AG10803 (cell line): Measurements from ENCODE around the gene RFX5.

Experiments
- DNase-seq: peaks from one replicate; pipeline ENCODE4 v3.0.0; 2010; ENCODE audit warnings: low read depth
- H3K4me3 ChIP-seq: 2 replicates; pipeline ENCODE4 v1.5.1; 2011; ENCODE audit warnings: mild to moderate bottlenecking, low read length, control low read depth
- TF ChIP-seq, protein P1 (sequence below): conservative IDR thresholded peaks from 2 replicates; pipeline ENCODE4 v1.5.1; 2011; ENCODE audit warnings: mild to moderate bottlenecking, low read length, control low read depth, inconsistent platforms

Gene RFX5

GRCh38 chr1:151377150-151377884, 30.3 kb upstream of the RFX5 start:
- TF ChIP-seq, protein P1, sequence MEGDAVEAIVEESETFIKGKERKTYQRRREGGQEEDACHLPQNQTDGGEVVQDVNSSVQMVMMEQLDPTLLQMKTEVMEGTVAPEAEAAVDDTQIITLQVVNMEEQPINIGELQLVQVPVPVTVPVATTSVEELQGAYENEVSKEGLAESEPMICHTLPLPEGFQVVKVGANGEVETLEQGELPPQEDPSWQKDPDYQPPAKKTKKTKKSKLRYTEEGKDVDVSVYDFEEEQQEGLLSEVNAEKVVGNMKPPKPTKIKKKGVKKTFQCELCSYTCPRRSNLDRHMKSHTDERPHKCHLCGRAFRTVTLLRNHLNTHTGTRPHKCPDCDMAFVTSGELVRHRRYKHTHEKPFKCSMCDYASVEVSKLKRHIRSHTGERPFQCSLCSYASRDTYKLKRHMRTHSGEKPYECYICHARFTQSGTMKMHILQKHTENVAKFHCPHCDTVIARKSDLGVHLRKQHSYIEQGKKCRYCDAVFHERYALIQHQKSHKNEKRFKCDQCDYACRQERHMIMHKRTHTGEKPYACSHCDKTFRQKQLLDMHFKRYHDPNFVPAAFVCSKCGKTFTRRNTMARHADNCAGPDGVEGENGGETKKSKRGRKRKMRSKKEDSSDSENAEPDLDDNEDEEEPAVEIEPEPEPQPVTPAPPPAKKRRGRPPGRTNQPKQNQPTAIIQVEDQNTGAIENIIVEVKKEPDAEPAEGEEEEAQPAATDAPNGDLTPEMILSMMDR = no peak
- H3K4me3 ChIP-seq = no peak overlapping the region
- no peak for DNase-seq

GRCh38 chr1:151373196-151373595, 26.1 kb upstream of the RFX5 start:
- no peak for DNase-seq
- H3K4me3 ChIP-seq = no peak overlapping the region
- TF ChIP-seq, protein P1 = no peak

DNA sequence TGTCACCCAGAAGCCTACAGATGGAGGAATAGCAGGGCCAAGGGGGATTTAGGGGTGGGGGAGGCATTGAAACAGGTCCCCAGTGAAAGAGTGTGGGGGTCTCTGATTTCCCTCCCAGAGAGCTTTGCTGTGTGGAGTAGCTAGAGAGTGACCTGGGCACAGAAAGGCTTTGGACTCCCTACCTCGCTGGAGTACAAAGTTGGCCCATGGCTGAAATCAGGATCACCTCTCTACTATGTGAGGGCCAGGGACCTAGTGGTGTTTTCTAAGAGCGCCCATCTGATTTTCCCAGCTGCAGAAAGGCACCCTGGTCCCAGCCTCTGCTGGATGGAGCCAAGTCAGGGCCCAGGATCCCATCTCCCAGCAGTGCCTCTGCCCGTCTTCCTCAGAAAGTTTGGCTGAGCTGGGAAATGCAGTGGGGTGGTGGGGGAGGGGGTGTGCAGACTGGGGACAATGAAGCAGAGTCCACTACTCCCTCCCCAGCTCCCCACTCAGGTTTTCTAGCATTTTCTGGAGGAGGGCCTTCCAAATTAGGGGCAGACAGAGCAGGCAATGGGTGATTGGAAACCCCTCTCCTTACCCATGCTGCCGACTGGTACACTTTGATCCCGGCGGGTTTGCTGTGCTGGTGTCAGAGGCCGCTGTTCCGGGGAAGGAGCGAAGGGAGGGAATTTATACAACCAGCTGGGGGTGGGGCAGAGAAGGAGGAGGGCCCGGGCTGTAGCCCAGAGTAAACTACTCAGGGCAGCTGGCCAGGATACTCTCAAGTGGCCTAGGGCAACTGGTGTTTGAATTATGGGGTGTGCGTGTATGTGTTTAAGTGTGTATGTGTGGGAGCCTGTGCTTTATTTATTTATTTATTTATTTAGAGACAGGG, 25.2 kb upstream of the RFX5 start, which contains the start of gene SELENBP1:
SELENBP1 (minus strand) TSS at position 648 of the 877 bp plus-strand sequence; CDS start at position 584, 64 bp downstream.
- peak; percentile 70 for DNase-seq
- TF ChIP-seq, protein P1 = no peak
- H3K4me3 ChIP-seq = peak within 1 kb of the TSS; percentile 63

GRCh38 chr1:151371370-151372057, 24.5 kb upstream of the RFX5 start:
- TF ChIP-seq, protein P1 = no peak
- H3K4me3 ChIP-seq = peak overlapping the region; percentile 63
- peak; percentile 69 for DNase-seq

- DNase-seq = no peak
- no peak overlapping the region for H3K4me3 ChIP-seq
- TF ChIP-seq, protein P1 = no peak
Measured at GRCh38 chr1:151370211-151370911, 23.3 kb upstream of the RFX5 start.

DNA sequence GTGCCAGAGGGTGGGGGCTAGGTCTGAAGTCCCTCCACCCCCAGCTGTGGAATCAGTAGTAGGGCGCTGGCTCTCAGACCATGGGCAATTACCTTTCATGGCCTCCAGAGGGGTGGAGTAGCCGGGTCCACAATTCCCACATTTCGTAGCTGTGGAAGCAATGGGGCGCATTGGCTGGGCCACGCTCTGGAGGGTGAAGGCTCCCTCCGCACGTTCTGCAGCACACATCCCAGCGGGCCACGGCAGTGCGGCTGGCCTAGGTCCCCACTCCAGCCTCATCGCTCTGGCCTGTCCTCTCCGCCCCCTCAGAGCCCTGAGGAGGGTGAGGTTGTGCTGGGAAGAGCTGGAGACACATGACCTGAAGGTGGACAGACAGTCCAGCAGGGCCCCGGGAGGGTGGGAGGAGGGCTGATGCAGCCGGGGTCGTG, 22.6 kb upstream of the RFX5 start:
- no peak overlapping the region for H3K4me3 ChIP-seq
- TF ChIP-seq, protein P1 = no peak
- DNase-seq = no peak
